ENCODE data around the gene KIF11.

KIF11 gene

DNA sequence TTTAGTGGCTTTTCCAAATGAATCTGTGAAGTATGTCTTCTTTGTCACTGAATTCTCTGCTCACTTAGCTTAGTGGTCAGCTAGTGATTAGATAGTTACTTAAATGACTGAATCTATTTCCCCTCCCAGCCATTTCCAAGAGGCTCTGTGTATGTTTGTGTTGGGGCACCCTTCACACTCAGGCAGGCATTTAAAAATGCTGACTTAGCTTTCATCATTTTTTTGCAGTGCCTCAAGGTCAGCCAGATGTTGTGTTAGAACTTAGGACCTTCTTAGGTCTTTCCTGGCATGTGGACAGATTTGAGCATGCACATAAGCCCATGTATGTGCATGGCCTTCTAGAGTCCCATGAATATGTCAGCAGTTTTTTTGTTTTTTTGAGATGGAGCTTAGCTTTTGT lies 71.4 kb downstream of the KIF11 start:
- H3K4me3 ChIP-seq (ENCODE audit: low read depth, low read length), result no peak overlapping the region
- no peak for DNase-seq (ENCODE audit: low read depth, low spot score)
- TF ChIP-seq CTCF (IDR thresholded peaks at IDR 0.05; ENCODE audit: low read depth, low read length), result no peak
- in situ Hi-C loops (cut with HindIII; ENCODE audit: low sequenced_read_pairs), result no loop called here

- no peak overlapping the region for H3K4me3 ChIP-seq (ENCODE audit: low read depth, low read length)
- TF ChIP-seq CTCF (IDR thresholded peaks at IDR 0.05; ENCODE audit: low read depth, low read length), result no peak
- no peak for DNase-seq (ENCODE audit: low read depth, low spot score)
- in situ Hi-C loops (cut with HindIII; ENCODE audit: low sequenced_read_pairs), result no loop called here
These were observed 74.1 kb downstream of the KIF11 start for GRCh38 chr10:92667078-92667477.

DNA sequence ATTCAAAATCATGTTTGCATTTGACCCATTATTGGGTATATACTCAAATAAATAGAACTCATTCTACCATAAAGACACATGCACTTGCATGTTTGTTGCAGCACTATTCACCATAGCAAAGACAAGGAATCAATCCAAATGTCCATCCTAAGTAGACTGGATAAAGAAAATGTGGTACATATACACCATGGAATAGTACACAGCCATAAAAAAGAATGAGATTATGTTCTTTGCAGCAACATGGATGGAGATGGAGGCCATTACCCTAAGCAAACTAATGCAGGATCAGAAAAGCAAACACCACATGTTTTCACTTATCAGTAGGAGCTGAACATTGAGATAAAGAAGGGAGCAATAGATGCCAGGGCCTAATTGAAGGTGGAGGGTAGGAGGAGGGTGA lies 84.8 kb downstream of the KIF11 start:
- H3K4me3 ChIP-seq (ENCODE audit: low read depth, low read length), result no peak overlapping the region
- TF ChIP-seq CTCF (IDR thresholded peaks at IDR 0.05; ENCODE audit: low read depth, low read length), result no peak
- in situ Hi-C loops (cut with HindIII; ENCODE audit: low sequenced_read_pairs), result no loop called here
- DNase-seq (ENCODE audit: low read depth, low spot score), result no peak

- in situ Hi-C loops (cut with HindIII; ENCODE audit: low sequenced_read_pairs), result no loop called here
These were observed 85.3 kb downstream of the KIF11 start for GRCh38 chr10:92678206-92678605.

GRCh38 chr10:92681306-92681834 lies 88.4 kb downstream of the KIF11 start:
- TF ChIP-seq CTCF (IDR thresholded peaks at IDR 0.05; ENCODE audit: low read depth, low read length), result no peak
- H3K4me3 ChIP-seq (ENCODE audit: low read depth, low read length), result no peak overlapping the region
- DNase-seq (ENCODE audit: low read depth, low spot score), result no peak
- in situ Hi-C loops (cut with HindIII; ENCODE audit: low sequenced_read_pairs), result no loop called here

More at GRCh38 chr10:92678206-92678605, 85.3 kb downstream of the KIF11 start:
- DNase-seq (ENCODE audit: low read depth, low spot score), result no peak
- no peak for TF ChIP-seq CTCF (IDR thresholded peaks at IDR 0.05; ENCODE audit: low read depth, low read length)
- no peak overlapping the region for H3K4me3 ChIP-seq (ENCODE audit: low read depth, low read length)

GRCh38 chr10:92688573-92688926 lies 95.6 kb downstream of the KIF11 start:
- no peak for TF ChIP-seq CTCF (IDR thresholded peaks at IDR 0.05; ENCODE audit: low read depth, low read length)
- peak overlapping the region; percentile 44 for H3K4me3 ChIP-seq (ENCODE audit: low read depth, low read length)
- in situ Hi-C loops (cut with HindIII; ENCODE audit: low sequenced_read_pairs), result no loop called here
- no peak for DNase-seq (ENCODE audit: low read depth, low spot score)

Data from astrocyte of the spinal cord (primary cell).